Measurements from ENCODE around the gene CDC14A.

Gene CDC14A

GRCh38 chr1:100456880-100457279, 104.6 kb downstream of the CDC14A start:
- no peak for DNase-seq

DNA sequence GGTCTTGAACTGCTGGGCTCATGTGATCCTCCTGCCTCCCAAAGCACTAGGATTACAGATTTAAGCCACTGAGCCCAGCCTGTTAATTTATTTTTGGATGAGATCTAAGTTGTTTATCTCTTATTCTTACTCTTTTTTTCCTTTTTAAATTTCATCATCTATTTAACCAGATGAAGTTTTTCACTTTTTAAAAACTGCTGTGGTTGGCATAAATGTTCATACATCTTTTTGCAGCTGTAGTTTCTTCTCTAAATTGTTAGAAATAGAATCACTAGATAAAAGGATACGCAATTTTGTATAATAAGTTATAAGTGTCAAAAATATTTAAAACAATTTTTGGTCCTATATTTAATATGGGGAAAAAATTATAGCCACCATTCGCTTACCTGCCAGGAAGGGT, 105.4 kb downstream of the CDC14A start:
- DNase-seq, result no peak

GRCh38 chr1:100458661-100459357, 106.5 kb downstream of the CDC14A start:
- DNase-seq, result peak; percentile 26

DNA sequence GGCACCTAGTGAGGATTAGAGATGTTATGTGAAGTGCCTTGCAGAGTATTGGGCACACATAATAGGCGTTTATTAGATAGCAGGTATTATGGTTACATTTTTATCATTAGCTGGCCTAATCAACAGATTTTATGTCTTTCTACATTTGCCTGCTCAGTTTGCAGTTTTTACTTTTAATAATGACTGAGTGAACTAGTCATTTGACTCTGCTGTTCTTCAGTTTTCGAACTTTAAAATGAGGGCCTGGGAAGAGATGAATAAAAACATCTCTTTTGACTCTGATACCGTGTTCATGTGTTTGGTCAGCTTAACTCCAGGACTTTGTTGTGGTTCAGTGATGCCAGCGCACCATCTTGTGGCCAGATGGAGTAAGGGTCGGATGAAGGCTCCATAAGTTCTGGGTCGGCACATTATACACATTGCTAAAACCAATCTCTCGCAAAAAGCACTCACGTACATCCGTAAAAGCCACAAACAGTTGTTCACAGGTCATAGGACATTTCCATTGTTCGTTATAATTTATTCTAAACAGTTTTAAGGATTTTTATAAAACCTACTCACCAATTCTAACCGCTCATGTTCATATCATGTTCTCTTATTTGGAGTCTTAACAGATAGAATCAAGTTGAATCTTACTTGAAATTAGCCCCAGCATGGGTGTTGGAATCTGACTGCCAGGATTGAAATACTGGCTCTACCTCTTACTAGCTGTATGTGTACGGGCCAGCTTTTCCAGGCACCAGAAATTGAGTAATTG, 107.2 kb downstream of the CDC14A start:
- peak; percentile 47 for DNase-seq

GRCh38 chr1:100461222-100461621, 108.9 kb downstream of the CDC14A start:
- no peak for DNase-seq

- no peak for DNase-seq
These were observed 110.2 kb downstream of the CDC14A start for GRCh38 chr1:100462326-100463025.

GRCh38 chr1:100463791-100464424, 111.6 kb downstream of the CDC14A start:
- peak; percentile 29 for DNase-seq

GRCh38 chr1:100469578-100469977, 117.3 kb downstream of the CDC14A start:
- peak; percentile 59 for DNase-seq

DNA sequence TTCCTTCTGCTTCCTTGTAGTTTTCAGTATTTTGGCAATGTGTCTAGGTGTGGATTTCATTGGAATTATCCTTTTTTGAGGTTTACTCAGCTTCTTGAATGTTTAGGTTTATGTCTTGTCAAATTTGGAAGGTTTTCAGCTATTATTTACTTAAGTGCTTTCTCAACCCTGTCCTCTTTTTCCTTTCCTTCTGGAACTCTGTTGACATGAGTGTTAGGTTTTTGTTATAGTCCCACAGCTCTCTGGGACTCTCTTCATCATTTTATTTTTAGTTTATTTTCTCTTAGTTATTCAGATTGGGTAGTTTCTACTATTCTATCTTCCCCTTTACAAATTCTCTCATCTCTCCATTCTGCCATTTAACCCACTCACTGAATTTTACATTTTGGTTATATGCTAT, 122.5 kb downstream of the CDC14A start:
- no peak for DNase-seq

DNA sequence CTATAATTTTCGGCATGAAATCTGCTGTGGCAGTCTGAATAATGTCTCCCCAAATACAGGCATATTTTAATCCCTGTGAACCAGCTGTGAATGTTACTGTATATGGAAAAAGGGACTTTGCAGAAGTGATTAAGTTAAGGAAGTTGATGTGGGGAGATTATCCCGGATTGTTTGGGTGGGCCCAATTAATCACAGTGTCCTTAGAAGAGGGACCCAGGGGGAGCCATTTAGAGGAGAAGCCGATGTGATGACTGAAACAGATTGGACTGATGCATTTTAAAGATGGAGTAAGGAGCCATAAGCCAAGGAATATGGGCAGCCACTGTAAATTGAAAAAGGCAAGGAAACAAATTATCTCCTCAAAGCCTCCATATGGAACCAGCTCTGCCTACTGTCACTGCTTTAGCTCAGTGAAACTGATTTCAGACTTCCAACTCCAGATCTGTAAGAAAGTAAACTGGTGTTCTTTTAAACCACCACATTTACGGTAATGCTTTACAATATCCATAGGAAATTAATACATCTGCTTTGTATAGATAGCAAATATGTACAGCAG, 124.5 kb downstream of the CDC14A start:
- DNase-seq, result no peak

- DNase-seq, result no peak
These were observed 126.5 kb downstream of the CDC14A start for GRCh38 chr1:100478816-100479215.

DNA sequence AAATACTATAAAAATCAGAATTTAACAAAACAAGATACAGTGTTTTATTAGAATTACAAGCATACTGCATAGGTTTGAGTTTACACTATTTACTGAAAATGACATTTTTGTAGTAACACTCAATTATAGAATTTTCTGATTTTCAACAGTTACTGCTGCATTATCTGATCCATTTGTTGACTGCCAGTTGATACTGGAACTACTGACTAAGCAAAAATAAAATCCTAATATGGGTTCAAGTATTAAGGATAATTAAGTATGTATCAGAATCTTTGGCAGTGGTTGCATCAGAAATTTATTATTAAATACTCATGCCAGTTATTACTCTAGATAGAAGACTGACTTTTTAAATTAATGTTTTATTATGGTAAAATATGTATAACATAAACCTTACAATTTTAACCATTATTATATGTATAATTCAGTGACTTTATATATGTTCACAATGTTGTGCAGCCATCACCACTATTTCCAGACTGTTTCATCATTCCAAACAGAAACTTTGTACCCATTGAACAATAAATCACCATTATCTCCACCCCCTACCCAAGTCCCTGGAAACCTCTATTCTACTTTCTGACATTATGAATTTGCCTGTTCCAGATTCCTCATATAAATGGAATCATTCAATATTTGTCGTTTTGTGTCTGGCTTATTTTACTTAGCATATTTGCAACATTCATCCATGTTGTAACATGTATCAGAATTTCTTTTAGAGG, 127.5 kb downstream of the CDC14A start:
- no peak for DNase-seq

GRCh38 chr1:100481303-100481702, 129.0 kb downstream of the CDC14A start:
- no peak for DNase-seq

DNA sequence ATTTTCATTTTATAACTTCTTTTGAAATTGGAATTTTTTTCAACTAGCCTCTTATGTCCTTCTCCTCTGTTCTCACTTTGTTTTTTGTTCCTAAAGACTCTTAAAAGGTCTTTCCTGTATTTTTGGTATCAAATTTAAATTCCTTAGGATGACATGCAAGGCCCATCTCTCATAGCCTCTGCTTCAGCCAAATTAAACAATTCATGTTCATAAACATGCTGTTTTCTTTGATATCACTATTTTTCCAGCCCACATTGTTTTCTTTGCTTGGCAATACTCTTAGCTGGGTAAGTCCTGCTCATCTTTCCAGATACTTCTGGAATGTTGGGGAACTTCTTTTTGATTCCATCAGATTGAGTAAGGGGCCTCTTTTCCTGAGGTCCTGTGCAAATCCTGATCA, 129.9 kb downstream of the CDC14A start:
- DNase-seq, result no peak

- no peak for DNase-seq
These were observed 130.4 kb downstream of the CDC14A start for GRCh38 chr1:100482748-100483147.

- no peak for DNase-seq
These were observed 130.9 kb downstream of the CDC14A start for GRCh38 chr1:100483230-100483629.

DNA sequence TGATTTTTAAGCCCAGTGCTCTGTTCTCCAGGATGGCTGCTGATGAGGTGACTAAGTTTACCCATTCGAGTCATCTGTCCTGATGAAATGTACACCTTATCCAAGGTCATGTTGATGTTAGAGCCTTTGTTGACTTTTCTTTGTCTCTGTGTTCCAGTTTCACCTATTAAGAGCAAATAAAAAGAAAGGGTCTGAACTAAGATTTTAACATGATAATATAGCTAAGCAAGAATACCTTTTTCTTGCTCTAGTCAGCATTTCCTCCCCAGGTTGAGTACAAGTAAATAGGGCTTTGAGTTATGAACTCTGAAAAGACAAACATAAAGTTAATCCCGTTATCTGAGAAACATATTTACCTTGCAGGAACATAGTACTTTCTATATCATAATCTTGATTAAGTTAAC, 133.6 kb downstream of the CDC14A start:
- no peak for DNase-seq

DNA sequence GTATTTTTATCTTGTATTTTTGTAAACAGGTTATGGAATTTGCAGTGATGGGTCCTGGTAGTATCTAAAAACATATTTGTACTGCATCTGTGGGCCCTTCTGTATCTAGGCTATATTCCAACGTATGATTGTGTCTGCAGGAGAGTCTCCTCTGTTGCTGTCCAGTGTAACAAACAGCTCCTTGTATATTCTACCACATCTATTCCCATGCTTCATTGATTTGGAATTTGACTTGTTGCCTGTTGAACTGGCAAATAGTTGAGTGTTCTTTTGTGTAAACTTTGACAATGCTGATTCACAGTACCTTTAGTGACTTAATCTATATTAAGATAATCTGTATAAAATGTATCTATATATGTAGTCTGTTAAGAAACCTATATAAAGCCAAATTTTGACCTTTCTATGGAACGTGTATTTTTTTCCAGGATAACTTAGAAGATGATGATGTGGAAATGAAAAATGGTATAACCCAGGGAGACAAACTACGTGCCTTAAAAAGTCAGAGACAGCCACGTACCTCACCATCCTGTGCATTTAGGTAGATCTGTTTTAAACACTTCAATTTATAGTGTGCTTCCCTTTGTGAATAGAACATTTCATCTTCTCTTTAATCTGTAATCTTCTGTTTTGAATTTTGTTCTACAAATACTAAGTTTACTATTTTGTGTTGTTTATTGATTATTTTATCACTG, 142.2 kb downstream of the CDC14A start:
- no peak for DNase-seq

GRCh38 chr1:100496896-100497295, 144.6 kb downstream of the CDC14A start:
- DNase-seq, result no peak

- no peak for DNase-seq
These were observed 145.5 kb downstream of the CDC14A start for GRCh38 chr1:100497796-100498195.

DNA sequence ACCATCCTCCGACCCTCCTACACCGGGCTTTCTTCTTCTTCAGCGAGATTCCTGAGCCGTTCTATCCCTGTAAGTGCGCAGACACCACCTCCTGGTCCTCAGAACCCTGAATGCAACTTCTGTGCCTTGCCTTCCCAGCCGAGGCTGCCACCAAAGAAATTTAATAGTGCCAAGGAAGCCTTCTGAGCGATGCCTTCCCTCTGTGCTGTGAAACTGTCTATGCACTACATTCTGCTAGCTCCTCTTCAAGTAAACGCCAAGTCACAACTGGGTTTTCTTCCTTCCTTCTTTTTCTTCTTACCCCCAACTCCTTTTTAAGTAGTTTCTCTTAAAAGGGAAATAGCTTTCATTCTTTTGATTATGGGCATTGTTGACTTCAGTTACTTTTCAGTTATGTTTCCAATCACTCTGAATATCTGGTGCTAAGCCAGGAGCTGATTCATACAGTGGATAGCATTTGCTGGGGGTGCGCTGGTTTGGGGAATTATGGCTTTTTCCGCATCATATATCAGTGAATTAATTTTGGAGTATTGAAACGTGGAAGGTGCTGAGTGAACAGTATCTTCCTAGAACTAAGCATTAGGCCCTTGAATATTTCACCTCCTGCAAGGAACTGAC, 147.0 kb downstream of the CDC14A start:
- DNase-seq, result no peak
